GM12878 (cell line): ENCODE results near the gene ADAMTS19. TPM values are rescaled to one million over a fixed set of nuclear protein-coding genes. Genes with fewer than 3 reads are reported as not detected.

ENCODE experiments used
- ATF2 ChIP-seq: IDR thresholded peaks from 2 replicates; pipeline ENCODE4 v1.6.1; 2012; ENCODE audit warnings: low read length, inconsistent platforms
- BACH1 ChIP-seq: fragments of 450-650 bp; IDR thresholded peaks from 2 replicates; pipeline ENCODE4 v1.6.1; 2017; ENCODE audit warnings: mild to moderate bottlenecking, borderline replicate concordance
- EGR1 ChIP-seq, 2 experiments: IDR thresholded peaks; 1 replicate in 1 of 2; 2 replicates in 1 of 2; pipeline ENCODE4 v1.6.1; 2011 to 2012; ENCODE audit warnings: low read depth in 2 of 2, low read length in 2 of 2, borderline replicate concordance in 1 of 2, mild to moderate bottlenecking in 1 of 2, moderate library complexity in 1 of 2
- IRF4 ChIP-seq: IDR thresholded peaks from 2 replicates; pipeline ENCODE4 v1.6.1; 2011; ENCODE audit warnings: low read depth, low read length
- KDM1A ChIP-seq: fragments of 200-600 bp; sonication (generic); IDR thresholded peaks from 2 replicates; pipeline ENCODE4 v1.6.1; 2016; ENCODE audit warnings: borderline replicate concordance
- ZNF687 ChIP-seq: fragments of 450-650 bp; IDR thresholded peaks from 2 replicates; pipeline ENCODE4 v1.6.1; 2017; ENCODE audit warnings: mild to moderate bottlenecking, moderate library complexity
- polyA plus RNA-seq, 11 experiments: library from polyadenylated mRNA; depleted of rRNA in 4 of 11; unstranded in 6 of 11; stranded (reverse) in 5 of 11; fragments of >200 nt; fragmentation: Nextera tagmentation in 4 of 11; fragmentation: Illumina TruSeq in 1 of 11; extraction: Ambion mirVana in 4 of 11; extraction: Trizol in 1 of 11; gene quantifications; 1 replicate in 1 of 11; 2 replicates in 10 of 11; pipeline versions ENCODE4 v1.2.1 to v1.2.3, GENCODE V29; 2011 to 2016; ENCODE audit warnings: inconsistent platforms in 2 of 11, missing spikeins in 2 of 11, low read depth in 1 of 11
- total RNA-seq, 4 experiments: library from RNA; depleted of rRNA in 3 of 4; stranded (reverse); fragments of >200 nt in 3 of 4; fragmentation: Illumina TruSeq in 1 of 4; extraction: Trizol in 1 of 4; gene quantifications; 2 replicates each; pipeline versions ENCODE4 v1.2.1 to v1.2.3, GENCODE V29; 2013 to 2021
- TF ChIP-seq, protein P1 (sequence below): fragments of 450-650 bp; IDR thresholded peaks from 2 replicates; pipeline ENCODE4 v1.6.1; 2017; ENCODE audit warnings: low read depth, mild to moderate bottlenecking, moderate library complexity

The ADAMTS19 gene
- total and polyA plus RNA-seq, 10 of the 15 experiments (the other 5 are each of a cell fraction or from before 2014, with no cell fraction given) = not detected

DNA sequence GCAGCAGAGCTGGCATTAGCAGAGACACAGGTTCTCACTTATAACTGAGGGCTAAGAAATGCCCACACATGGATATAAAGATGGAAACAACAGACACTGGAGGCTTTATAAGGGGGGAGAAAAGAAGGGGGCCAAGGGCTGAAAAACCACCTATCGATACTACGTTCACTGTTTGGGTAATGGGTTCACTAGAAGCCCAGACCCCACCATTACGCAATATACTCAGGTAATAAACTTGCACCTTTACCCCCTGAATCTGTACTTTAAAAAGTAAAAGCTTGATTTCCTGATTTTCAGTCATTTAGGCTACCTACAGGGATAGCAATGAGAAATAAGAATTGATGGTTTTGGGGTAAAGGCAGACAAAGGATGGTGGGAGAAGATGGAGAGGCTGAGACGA is 285.9 kb downstream of the ADAMTS19 start (continued):
- TF ChIP-seq ZNF687 (no peak), EGR1 (IDR thresholded peaks at IDR 0.05; ENCODE audit: borderline replicate concordance in 1 of 2, low read depth in 2 of 2, low read length in 2 of 2) (no peak), KDM1A (no peak), BACH1 (no peak), ATF2 (no peak), IRF4 (no peak)
- TF ChIP-seq, protein P1, sequence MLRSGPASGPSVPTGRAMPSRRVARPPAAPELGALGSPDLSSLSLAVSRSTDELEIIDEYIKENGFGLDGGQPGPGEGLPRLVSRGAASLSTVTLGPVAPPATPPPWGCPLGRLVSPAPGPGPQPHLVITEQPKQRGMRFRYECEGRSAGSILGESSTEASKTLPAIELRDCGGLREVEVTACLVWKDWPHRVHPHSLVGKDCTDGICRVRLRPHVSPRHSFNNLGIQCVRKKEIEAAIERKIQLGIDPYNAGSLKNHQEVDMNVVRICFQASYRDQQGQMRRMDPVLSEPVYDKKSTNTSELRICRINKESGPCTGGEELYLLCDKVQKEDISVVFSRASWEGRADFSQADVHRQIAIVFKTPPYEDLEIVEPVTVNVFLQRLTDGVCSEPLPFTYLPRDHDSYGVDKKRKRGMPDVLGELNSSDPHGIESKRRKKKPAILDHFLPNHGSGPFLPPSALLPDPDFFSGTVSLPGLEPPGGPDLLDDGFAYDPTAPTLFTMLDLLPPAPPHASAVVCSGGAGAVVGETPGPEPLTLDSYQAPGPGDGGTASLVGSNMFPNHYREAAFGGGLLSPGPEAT = no peak
